A549 (cell line): Measurements from ENCODE around the gene LSR.

Source experiments
- CBX2 ChIP-seq: fragments of 200-600 bp; sonication (generic); IDR thresholded peaks from 2 replicates; pipeline ENCODE4 v1.6.1; 2016; ENCODE audit warnings: low read depth, mild to moderate bottlenecking, borderline replicate concordance
- CTCF ChIP-seq: fragments of >200 bp; sonication (Bioruptor Twin); formaldehyde crosslinking; IDR thresholded peaks from 3 replicates; pipeline ENCODE4 v1.5.1; 2016
- EHF ChIP-seq: fragments of 250-450 bp; sonication (Bioruptor Pico); IDR thresholded peaks from 2 replicates; pipeline ENCODE4 v1.5.0; 2020; ENCODE audit warnings: mild to moderate bottlenecking
- HOXA7 ChIP-seq: fragments of 250-450 bp; sonication (Bioruptor Pico); IDR thresholded peaks from 2 replicates; pipeline ENCODE4 v1.5.0; 2020; ENCODE audit warnings: mild to moderate bottlenecking, moderate library complexity
- MAX ChIP-seq: IDR thresholded peaks from 2 replicates; pipeline ENCODE4 v1.6.1; 2012
- MAZ ChIP-seq: fragments of 150-350 bp; IDR thresholded peaks from 2 replicates; pipeline ENCODE4 v1.6.1; 2014; ENCODE audit warnings: antibody characterized with exemption, low read depth, low read length, borderline replicate concordance
- RNF2 ChIP-seq: fragments of 200-600 bp; sonication (generic); IDR thresholded peaks from 2 replicates; pipeline ENCODE4 v1.6.1; 2016; ENCODE audit warnings: low read depth, mild to moderate bottlenecking, antibody characterized with exemption, moderate library complexity, borderline replicate concordance
- SREBF2 ChIP-seq: fragments of 450-650 bp; IDR thresholded peaks from 2 replicates; pipeline ENCODE4 v1.6.1; 2014; ENCODE audit warnings: mild to moderate bottlenecking, moderate library complexity
- USF2 ChIP-seq: fragments of 450-650 bp; IDR thresholded peaks from 2 replicates; pipeline ENCODE4 v1.6.1; 2014; ENCODE audit warnings: antibody characterized with exemption

- no peak for TF ChIP-seq USF2
- TF ChIP-seq CBX2, result no peak
- TF ChIP-seq CTCF, result no peak
- TF ChIP-seq MAX, result no peak
- no peak for TF ChIP-seq EHF (CRISPR knock-in tag)
- no peak for TF ChIP-seq HOXA7 (CRISPR knock-in tag)
- no peak for TF ChIP-seq SREBF2
- no peak for TF ChIP-seq MAZ
- TF ChIP-seq RNF2, result no peak
These were observed 64.8 kb downstream of the LSR start for GRCh38 chr19:35313587-35313986.
